ENCODE measurements around the gene TECR. TPM values are rescaled to one million over a fixed set of nuclear protein-coding genes. Genes with fewer than 3 reads are reported as not detected.
"Not testable (repeated sequence)": the region's sequence is repeated elsewhere in the genome, so short reads cannot be mapped to it uniquely, and the experiment has no call there.

The TECR gene
- total RNA-seq, 1 experiment from 2014 or later: 145 TPM

GRCh38 chr19:14603990-14604387 is 74.6 kb downstream of the TECR start:
- Histone ChIP-seq H3K9me2 (replicated peaks; ENCODE audit: low read length) (no peaks in the 10 kb centered on the region), H3K36me3 (ENCODE audit: low read depth, low read length) (no peaks in the 10 kb centered on the region), H3K79me2 (ENCODE audit: low read length) (no peaks in the 10 kb centered on the region), H3K27ac (ENCODE audit: low read length) (no peak overlapping the region), H3K4me2 (ENCODE audit: low read length) (no peak overlapping the region), H3K27me3 (ENCODE audit: low read length) (no peaks in the 10 kb centered on the region), H3K4me1 (ENCODE audit: insufficient read depth, low read length) (no peaks in the 10 kb centered on the region), H3F3A (ENCODE audit: low read length, unreplicated experiment) (no peaks in the 10 kb centered on the region), H3K4me3 (ENCODE audit: low read length) (no peak overlapping the region), H3K9me3 (ENCODE audit: low read length) (no peaks in the 10 kb centered on the region), H4K20me1 (ENCODE audit: low read length) (no peaks in the 10 kb centered on the region), H3K9ac (ENCODE audit: low read length) (no peak overlapping the region), H2AFZ (ENCODE audit: low read length) (no peak overlapping the region)
- BruUV-seq (replicated peaks): no TSS peak
- ChIA-PET POLR2A (ENCODE audit: unreplicated experiment) (no interaction called here), CTCF (no interaction called here)
- no peak for DNase-seq
- intact Hi-C loops (cut with micrococcal nuclease): no loop called here
- TF ChIP-seq CTCF (conservative IDR thresholded peaks at IDR 0.05; ENCODE audit: low read depth, low read length): no peak
- TF ChIP-seq EZH2 (IDR thresholded peaks at IDR 0.05; ENCODE audit: low read length, unreplicated experiment): no peak
- TF ChIP-seq EZH2phosphoT487 (IDR thresholded peaks at IDR 0.05; ENCODE audit: borderline replicate concordance, low read length): no peak
- no peak for ATAC-seq

- no peaks in the 10 kb centered on the region for H3K9me2 ChIP-seq (replicated peaks; ENCODE audit: low read length)
- H3F3A ChIP-seq (ENCODE audit: low read length, unreplicated experiment): no peaks in the 10 kb centered on the region
- H3K4me1 ChIP-seq (ENCODE audit: insufficient read depth, low read length): no peaks in the 10 kb centered on the region
- no TSS peak for BruUV-seq (replicated peaks)
- no peaks in the 10 kb centered on the region for H3K79me2 ChIP-seq (ENCODE audit: low read length)
- DNase-seq: no peak
- ChIA-PET POLR2A (ENCODE audit: unreplicated experiment) (no interaction called here), CTCF (no interaction called here)
- no peaks in the 10 kb centered on the region for H3K27me3 ChIP-seq (ENCODE audit: low read length)
- no peak overlapping the region for H2AFZ ChIP-seq (ENCODE audit: low read length)
- H4K20me1 ChIP-seq (ENCODE audit: low read length): no peaks in the 10 kb centered on the region
- H3K9me3 ChIP-seq (ENCODE audit: low read length): no peaks in the 10 kb centered on the region
- TF ChIP-seq EZH2phosphoT487 (IDR thresholded peaks at IDR 0.05; ENCODE audit: borderline replicate concordance, low read length) (no peak), EZH2 (IDR thresholded peaks at IDR 0.05; ENCODE audit: low read length, unreplicated experiment) (no peak), CTCF (conservative IDR thresholded peaks at IDR 0.05; ENCODE audit: low read depth, low read length) (no peak)
- H3K4me2 ChIP-seq (ENCODE audit: low read length): no peak overlapping the region
- no peak overlapping the region for H3K4me3 ChIP-seq (ENCODE audit: low read length)
- H3K27ac ChIP-seq (ENCODE audit: low read length): no peak overlapping the region
- intact Hi-C loops (cut with micrococcal nuclease): no loop called here
- no peak for ATAC-seq
- no peak overlapping the region for H3K9ac ChIP-seq (ENCODE audit: low read length)
- H3K36me3 ChIP-seq (ENCODE audit: low read depth, low read length): no peaks in the 10 kb centered on the region
Observed at GRCh38 chr19:14606627-14607026, 77.2 kb downstream of the TECR start.

DNA sequence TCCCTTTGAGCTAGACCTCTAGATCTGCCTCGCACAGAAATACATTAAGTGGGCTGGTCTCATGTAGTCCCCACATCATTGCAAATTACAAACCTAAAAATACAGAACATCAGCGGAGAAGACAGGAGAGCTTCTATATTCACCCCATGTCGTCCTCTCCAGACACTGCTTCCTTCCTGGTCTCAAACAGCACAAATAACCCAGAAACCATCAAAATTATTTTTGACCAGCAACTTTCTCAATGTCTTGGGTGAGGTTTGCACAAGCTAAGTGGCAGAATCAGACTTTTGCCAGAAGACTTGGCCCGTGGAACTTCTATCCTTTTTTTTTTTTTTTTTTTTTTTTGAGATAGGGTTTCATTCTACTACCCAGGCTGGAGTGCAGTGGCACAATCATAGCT is 81.7 kb downstream of the TECR start:
- ATAC-seq: no peak
- H3K27ac ChIP-seq (ENCODE audit: low read length): no peak overlapping the region
- no peaks in the 10 kb centered on the region for H3K9me2 ChIP-seq (replicated peaks; ENCODE audit: low read length)
- no peaks in the 10 kb centered on the region for H3K9me3 ChIP-seq (ENCODE audit: low read length)
- POLR2A ChIA-PET (ENCODE audit: unreplicated experiment): no interaction called here
- intact Hi-C loops (cut with micrococcal nuclease): no loop called here
- no peaks in the 10 kb centered on the region for H3K36me3 ChIP-seq (ENCODE audit: low read depth, low read length)
- BruUV-seq (replicated peaks): no TSS peak
- H3K9ac ChIP-seq (ENCODE audit: low read length): no peak overlapping the region
- no peaks in the 10 kb centered on the region for H3K4me1 ChIP-seq (ENCODE audit: insufficient read depth, low read length)
- no peaks in the 10 kb centered on the region for H4K20me1 ChIP-seq (ENCODE audit: low read length)
- DNase-seq: no peak
- no peaks in the 10 kb centered on the region for H3K27me3 ChIP-seq (ENCODE audit: low read length)
- TF ChIP-seq CTCF (conservative IDR thresholded peaks at IDR 0.05; ENCODE audit: low read depth, low read length) (no peak), EZH2 (IDR thresholded peaks at IDR 0.05; ENCODE audit: low read length, unreplicated experiment) (no peak), EZH2phosphoT487 (IDR thresholded peaks at IDR 0.05; ENCODE audit: borderline replicate concordance, low read length) (no peak)
- CTCF ChIA-PET: interaction anchor here (0.6 kb wide), 1 partner anchor 1507 kb away, joined by 8 read pairs; no protein-coding TSS in a partner anchor
- H3F3A ChIP-seq (ENCODE audit: low read length, unreplicated experiment): no peaks in the 10 kb centered on the region
- no peak overlapping the region for H3K4me2 ChIP-seq (ENCODE audit: low read length)
- H2AFZ ChIP-seq (ENCODE audit: low read length): no peak overlapping the region
- H3K4me3 ChIP-seq (ENCODE audit: low read length): no peak overlapping the region
- H3K79me2 ChIP-seq (ENCODE audit: low read length): no peaks in the 10 kb centered on the region

- H3K4me1 ChIP-seq (ENCODE audit: insufficient read depth, low read length); H3K27ac ChIP-seq (ENCODE audit: low read length); H2AFZ ChIP-seq (ENCODE audit: low read length); DNase-seq; H3K27me3 ChIP-seq (ENCODE audit: low read length); BruUV-seq (replicated peaks); ATAC-seq; POLR2A ChIA-PET (ENCODE audit: unreplicated experiment); H3K9ac ChIP-seq (ENCODE audit: low read length); H3K9me3 ChIP-seq (ENCODE audit: low read length); intact Hi-C loops (cut with micrococcal nuclease); H3F3A ChIP-seq (ENCODE audit: low read length, unreplicated experiment); H3K79me2 ChIP-seq (ENCODE audit: low read length); CTCF ChIA-PET; H3K36me3 ChIP-seq (ENCODE audit: low read depth, low read length); H3K9me2 ChIP-seq (replicated peaks; ENCODE audit: low read length); H3K4me2 ChIP-seq (ENCODE audit: low read length); H4K20me1 ChIP-seq (ENCODE audit: low read length); H3K4me3 ChIP-seq (ENCODE audit: low read length): not testable (repeated sequence)
Observed at GRCh38 chr19:14612242-14612641, 82.8 kb downstream of the TECR start.
